GM23338 (cell line): ENCODE measurements around the gene NPAS3. TPM values are rescaled to one million over a fixed set of nuclear protein-coding genes. Genes with fewer than 3 reads are reported as not detected.

ENCODE experiments used
- ATAC-seq: fragments of 200-7000 bp; cut with Tn5 transposase; 3 replicates; pipeline ENCODE4 v1.9.1; 2020
- DNase-seq: peaks from one replicate; pipeline ENCODE4 v3.0.0-alpha.2; 2015; ENCODE audit warnings: low spot score
- H2AFZ ChIP-seq: fragments of 200-600 bp; sonication (generic); 2 replicates; pipeline ENCODE4 v1.8.0; 2016; ENCODE audit warnings: antibody characterized with exemption, mild to moderate bottlenecking, moderate library complexity
- H3F3A ChIP-seq: fragments of 200-600 bp; sonication (generic); replicated peaks from 2 replicates; pipeline ENCODE4 v1.8.0; 2017; ENCODE audit warnings: antibody characterized with exemption, mixed run types, low read depth
- H3K27ac ChIP-seq: fragments of 200-600 bp; sonication (generic); 2 replicates; pipeline ENCODE4 v1.6.1; 2016; ENCODE audit warnings: low read depth
- H3K27me3 ChIP-seq: fragments of 200-600 bp; sonication (generic); 2 replicates; pipeline ENCODE4 v1.8.0; 2016; ENCODE audit warnings: mild to moderate bottlenecking, mixed run types, moderate library complexity; ENCODE audit not compliant: insufficient read depth
- H3K36me3 ChIP-seq: fragments of 200-600 bp; sonication (generic); 2 replicates; pipeline ENCODE4 v1.8.0; 2016; ENCODE audit warnings: mild to moderate bottlenecking; ENCODE audit not compliant: insufficient read depth
- H3K4me1 ChIP-seq: fragments of 200-600 bp; sonication (generic); 2 replicates; pipeline ENCODE4 v1.8.0; 2016; ENCODE audit warnings: mild to moderate bottlenecking, moderate library complexity; ENCODE audit not compliant: insufficient read depth
- H3K4me2 ChIP-seq: fragments of 200-600 bp; sonication (generic); 2 replicates; pipeline ENCODE4 v1.7.1; 2017; ENCODE audit warnings: mixed run types
- H3K4me3 ChIP-seq: fragments of 200-600 bp; sonication (generic); 2 replicates; pipeline ENCODE4 v1.6.1; 2016; ENCODE audit warnings: mixed run types
- H3K79me2 ChIP-seq: fragments of 200-600 bp; sonication (generic); replicated peaks from 2 replicates; pipeline ENCODE4 v1.8.0; 2017; ENCODE audit warnings: mild to moderate bottlenecking; ENCODE audit not compliant: insufficient read depth
- H3K9me2 ChIP-seq: fragments of 200-600 bp; sonication (generic); 2 replicates; pipeline ENCODE4 v1.8.0; 2017; ENCODE audit not compliant: insufficient read depth
- H4K20me1 ChIP-seq: fragments of 200-600 bp; sonication (generic); replicated peaks from 2 replicates; pipeline ENCODE4 v1.8.0; 2017; ENCODE audit warnings: mild to moderate bottlenecking; ENCODE audit not compliant: insufficient read depth
- H3K27ac Mint-ChIP-seq: 2 replicates; pipeline ENCODE4 v1.8.0; 2020; ENCODE audit warnings: inconsistent platforms, mild to moderate bottlenecking, moderate library complexity, mixed read lengths
- H3K27me3 Mint-ChIP-seq: 3 replicates; pipeline ENCODE4 v1.8.0; 2022; ENCODE audit warnings: low read depth, mild to moderate bottlenecking, moderate library complexity, mixed read lengths, inconsistent platforms; ENCODE audit not compliant: insufficient read depth, poor library complexity
- H3K36me3 Mint-ChIP-seq: 3 replicates; pipeline ENCODE4 v1.8.0; 2021; ENCODE audit warnings: low read depth, mild to moderate bottlenecking, inconsistent platforms, moderate library complexity, mixed read lengths
- H3K4me1 Mint-ChIP-seq: 3 replicates; pipeline ENCODE4 v1.8.0; 2020; ENCODE audit warnings: mild to moderate bottlenecking, inconsistent platforms, mixed read lengths
- H3K4me3 Mint-ChIP-seq: 3 replicates; pipeline ENCODE4 v1.8.0; 2021; ENCODE audit warnings: moderate library complexity, mild to moderate bottlenecking, inconsistent platforms, mixed read lengths
- H3K9me3 Mint-ChIP-seq: 3 replicates; pipeline ENCODE4 v1.8.0; 2020; ENCODE audit warnings: moderate library complexity, mild to moderate bottlenecking, inconsistent platforms, mixed read lengths
- CREB1 ChIP-seq: fragments of 250-450 bp; sonication (Bioruptor Pico); IDR thresholded peaks from 2 replicates; pipeline ENCODE4 v1.5.0; 2020; ENCODE audit warnings: low read depth, mild to moderate bottlenecking, moderate library complexity
- EZH2 ChIP-seq: fragments of 200-600 bp; sonication (generic); IDR thresholded peaks from one replicate; pipeline ENCODE4 v1.8.0; 2017; ENCODE audit warnings: antibody characterized with exemption, mild to moderate bottlenecking, low read depth; ENCODE audit not compliant: unreplicated experiment
- EZH2phosphoT487 ChIP-seq: fragments of 200-600 bp; sonication (generic); IDR thresholded peaks from one replicate; pipeline ENCODE4 v1.8.1; 2018; ENCODE audit warnings: antibody characterized with exemption; ENCODE audit not compliant: unreplicated experiment
- JUNB ChIP-seq: IDR thresholded peaks from one replicate; pipeline ENCODE4 v1.6.1; 2016; ENCODE audit warnings: antibody characterized with exemption; ENCODE audit not compliant: unreplicated experiment
- NANOG ChIP-seq: IDR thresholded peaks from 2 replicates; pipeline ENCODE4 v1.6.1; 2016; ENCODE audit warnings: antibody characterized with exemption, borderline replicate concordance
- POLR2AphosphoS5 ChIP-seq: IDR thresholded peaks from 2 replicates; pipeline ENCODE4 v1.6.1; 2016; ENCODE audit warnings: antibody characterized with exemption, low read depth
- STAT1 ChIP-seq: IDR thresholded peaks from one replicate; pipeline ENCODE4 v1.6.1; 2016; ENCODE audit warnings: antibody characterized with exemption; ENCODE audit not compliant: unreplicated experiment
- ZNF114 ChIP-seq: fragments of 250-450 bp; sonication (Bioruptor Pico); IDR thresholded peaks from 2 replicates; pipeline ENCODE4 v1.5.0; 2020; ENCODE audit warnings: mild to moderate bottlenecking, moderate library complexity
- ZNF331 ChIP-seq: fragments of 250-450 bp; sonication (Bioruptor Pico); IDR thresholded peaks from 2 replicates; pipeline ENCODE4 v1.5.0; 2020; ENCODE audit warnings: low read depth, mild to moderate bottlenecking, moderate library complexity
- polyA plus RNA-seq: library from polyadenylated mRNA; unstranded; fragments of >200 nt; fragmentation: Nextera tagmentation; extraction: Ambion mirVana; gene quantifications from 2 replicates; pipeline ENCODE4 v1.2.1, GENCODE V29; 2016
- total RNA-seq: library from RNA; depleted of rRNA; stranded (reverse); fragments of >200 nt; shearing (Covaris generic); gene quantifications from 2 replicates; pipeline ENCODE4 v1.2.3, GENCODE V29; 2014
- TF ChIP-seq, protein P1 (sequence below), 2 experiments: fragments of 200-600 bp in 1 of 2; sonication (generic) in 1 of 2; conservative IDR thresholded peaks; 2 replicates each; pipeline versions ENCODE4 v1.5.1 to v1.6.1; 2016 to 2017; ENCODE audit warnings: antibody characterized with exemption in 2 of 2, low read depth in 2 of 2, mild to moderate bottlenecking in 2 of 2, moderate library complexity in 1 of 2
- TF ChIP-seq, protein P2 (sequence below): IDR thresholded peaks from one replicate; pipeline ENCODE4 v1.6.1; 2018; ENCODE audit warnings: antibody characterized with exemption; ENCODE audit not compliant: unreplicated experiment
- TF ChIP-seq, protein P3 (sequence below): fragments of 250-450 bp; sonication (Bioruptor Pico); IDR thresholded peaks from 2 replicates; pipeline ENCODE4 v1.5.0; 2020; ENCODE audit warnings: mild to moderate bottlenecking, moderate library complexity
- TF ChIP-seq, protein P4 (sequence below): IDR thresholded peaks from 2 replicates; pipeline ENCODE4 v1.6.1; 2016; ENCODE audit warnings: antibody characterized with exemption

Gene NPAS3
- total and polyA plus RNA-seq, 2 experiments from 2014 or later = 0.17 to 0.19 TPM

DNA sequence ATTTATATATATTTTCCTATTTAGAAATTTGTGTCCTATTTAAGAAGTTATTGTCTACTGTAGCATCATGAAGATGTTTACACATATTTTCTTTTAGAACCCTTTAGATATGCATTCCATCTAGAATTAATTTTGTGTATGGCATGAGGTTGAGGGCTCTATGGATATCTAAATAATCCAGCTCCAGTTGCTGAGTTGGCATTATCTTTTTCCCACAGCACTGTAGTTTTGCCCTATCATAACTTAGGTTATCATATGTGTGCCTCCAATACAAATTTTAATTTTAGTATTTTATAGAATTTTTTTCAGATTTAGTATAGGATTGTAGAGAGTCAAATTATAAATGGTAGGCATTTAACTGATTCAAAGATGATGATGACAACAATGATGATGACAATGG, 159.3 kb downstream of the NPAS3 start:
- Histone ChIP-seq H3K9me2 (no peaks in the 10 kb centered on the region), H3F3A (no peaks in the 10 kb centered on the region), H3K27me3 (no peaks in the 10 kb centered on the region), H3K27ac (no peak overlapping the region), H3K79me2 (no peaks in the 10 kb centered on the region), H3K4me1 (no peaks in the 10 kb centered on the region), H3K4me2 (no peak overlapping the region), H2AFZ (no peak overlapping the region), H3K4me3 (no peak overlapping the region), H3K36me3 (no peaks in the 10 kb centered on the region), H4K20me1 (no peaks in the 10 kb centered on the region)
- no peak for DNase-seq
- Mint-ChIP-seq H3K4me1 (no peaks in the 10 kb centered on the region), H3K36me3 (no peaks in the 10 kb centered on the region), H3K27me3 (no peaks in the 10 kb centered on the region), H3K4me3 (no peak overlapping the region), H3K9me3 (peaks cover 7% of the 10 kb centered on the region; the same call in 2 of the 3 replicates), H3K27ac (no peak overlapping the region)
- TF ChIP-seq, protein P1, sequence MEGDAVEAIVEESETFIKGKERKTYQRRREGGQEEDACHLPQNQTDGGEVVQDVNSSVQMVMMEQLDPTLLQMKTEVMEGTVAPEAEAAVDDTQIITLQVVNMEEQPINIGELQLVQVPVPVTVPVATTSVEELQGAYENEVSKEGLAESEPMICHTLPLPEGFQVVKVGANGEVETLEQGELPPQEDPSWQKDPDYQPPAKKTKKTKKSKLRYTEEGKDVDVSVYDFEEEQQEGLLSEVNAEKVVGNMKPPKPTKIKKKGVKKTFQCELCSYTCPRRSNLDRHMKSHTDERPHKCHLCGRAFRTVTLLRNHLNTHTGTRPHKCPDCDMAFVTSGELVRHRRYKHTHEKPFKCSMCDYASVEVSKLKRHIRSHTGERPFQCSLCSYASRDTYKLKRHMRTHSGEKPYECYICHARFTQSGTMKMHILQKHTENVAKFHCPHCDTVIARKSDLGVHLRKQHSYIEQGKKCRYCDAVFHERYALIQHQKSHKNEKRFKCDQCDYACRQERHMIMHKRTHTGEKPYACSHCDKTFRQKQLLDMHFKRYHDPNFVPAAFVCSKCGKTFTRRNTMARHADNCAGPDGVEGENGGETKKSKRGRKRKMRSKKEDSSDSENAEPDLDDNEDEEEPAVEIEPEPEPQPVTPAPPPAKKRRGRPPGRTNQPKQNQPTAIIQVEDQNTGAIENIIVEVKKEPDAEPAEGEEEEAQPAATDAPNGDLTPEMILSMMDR (conservative IDR thresholded peaks at IDR 0.05; ENCODE audit: low read depth in 2 of 2) = no peak
- TF ChIP-seq, protein P2, sequence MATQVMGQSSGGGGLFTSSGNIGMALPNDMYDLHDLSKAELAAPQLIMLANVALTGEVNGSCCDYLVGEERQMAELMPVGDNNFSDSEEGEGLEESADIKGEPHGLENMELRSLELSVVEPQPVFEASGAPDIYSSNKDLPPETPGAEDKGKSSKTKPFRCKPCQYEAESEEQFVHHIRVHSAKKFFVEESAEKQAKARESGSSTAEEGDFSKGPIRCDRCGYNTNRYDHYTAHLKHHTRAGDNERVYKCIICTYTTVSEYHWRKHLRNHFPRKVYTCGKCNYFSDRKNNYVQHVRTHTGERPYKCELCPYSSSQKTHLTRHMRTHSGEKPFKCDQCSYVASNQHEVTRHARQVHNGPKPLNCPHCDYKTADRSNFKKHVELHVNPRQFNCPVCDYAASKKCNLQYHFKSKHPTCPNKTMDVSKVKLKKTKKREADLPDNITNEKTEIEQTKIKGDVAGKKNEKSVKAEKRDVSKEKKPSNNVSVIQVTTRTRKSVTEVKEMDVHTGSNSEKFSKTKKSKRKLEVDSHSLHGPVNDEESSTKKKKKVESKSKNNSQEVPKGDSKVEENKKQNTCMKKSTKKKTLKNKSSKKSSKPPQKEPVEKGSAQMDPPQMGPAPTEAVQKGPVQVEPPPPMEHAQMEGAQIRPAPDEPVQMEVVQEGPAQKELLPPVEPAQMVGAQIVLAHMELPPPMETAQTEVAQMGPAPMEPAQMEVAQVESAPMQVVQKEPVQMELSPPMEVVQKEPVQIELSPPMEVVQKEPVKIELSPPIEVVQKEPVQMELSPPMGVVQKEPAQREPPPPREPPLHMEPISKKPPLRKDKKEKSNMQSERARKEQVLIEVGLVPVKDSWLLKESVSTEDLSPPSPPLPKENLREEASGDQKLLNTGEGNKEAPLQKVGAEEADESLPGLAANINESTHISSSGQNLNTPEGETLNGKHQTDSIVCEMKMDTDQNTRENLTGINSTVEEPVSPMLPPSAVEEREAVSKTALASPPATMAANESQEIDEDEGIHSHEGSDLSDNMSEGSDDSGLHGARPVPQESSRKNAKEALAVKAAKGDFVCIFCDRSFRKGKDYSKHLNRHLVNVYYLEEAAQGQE = no peak
- TF ChIP-seq ZNF331 (CRISPR knock-in tag) (no peak), STAT1 (no peak), JUNB (no peak), EZH2phosphoT487 (no peak), NANOG (no peak), EZH2 (no peak), POLR2AphosphoS5 (no peak), ZNF114 (CRISPR knock-in tag) (no peak), CREB1 (CRISPR knock-in tag) (no peak)
- TF ChIP-seq, protein P3, sequence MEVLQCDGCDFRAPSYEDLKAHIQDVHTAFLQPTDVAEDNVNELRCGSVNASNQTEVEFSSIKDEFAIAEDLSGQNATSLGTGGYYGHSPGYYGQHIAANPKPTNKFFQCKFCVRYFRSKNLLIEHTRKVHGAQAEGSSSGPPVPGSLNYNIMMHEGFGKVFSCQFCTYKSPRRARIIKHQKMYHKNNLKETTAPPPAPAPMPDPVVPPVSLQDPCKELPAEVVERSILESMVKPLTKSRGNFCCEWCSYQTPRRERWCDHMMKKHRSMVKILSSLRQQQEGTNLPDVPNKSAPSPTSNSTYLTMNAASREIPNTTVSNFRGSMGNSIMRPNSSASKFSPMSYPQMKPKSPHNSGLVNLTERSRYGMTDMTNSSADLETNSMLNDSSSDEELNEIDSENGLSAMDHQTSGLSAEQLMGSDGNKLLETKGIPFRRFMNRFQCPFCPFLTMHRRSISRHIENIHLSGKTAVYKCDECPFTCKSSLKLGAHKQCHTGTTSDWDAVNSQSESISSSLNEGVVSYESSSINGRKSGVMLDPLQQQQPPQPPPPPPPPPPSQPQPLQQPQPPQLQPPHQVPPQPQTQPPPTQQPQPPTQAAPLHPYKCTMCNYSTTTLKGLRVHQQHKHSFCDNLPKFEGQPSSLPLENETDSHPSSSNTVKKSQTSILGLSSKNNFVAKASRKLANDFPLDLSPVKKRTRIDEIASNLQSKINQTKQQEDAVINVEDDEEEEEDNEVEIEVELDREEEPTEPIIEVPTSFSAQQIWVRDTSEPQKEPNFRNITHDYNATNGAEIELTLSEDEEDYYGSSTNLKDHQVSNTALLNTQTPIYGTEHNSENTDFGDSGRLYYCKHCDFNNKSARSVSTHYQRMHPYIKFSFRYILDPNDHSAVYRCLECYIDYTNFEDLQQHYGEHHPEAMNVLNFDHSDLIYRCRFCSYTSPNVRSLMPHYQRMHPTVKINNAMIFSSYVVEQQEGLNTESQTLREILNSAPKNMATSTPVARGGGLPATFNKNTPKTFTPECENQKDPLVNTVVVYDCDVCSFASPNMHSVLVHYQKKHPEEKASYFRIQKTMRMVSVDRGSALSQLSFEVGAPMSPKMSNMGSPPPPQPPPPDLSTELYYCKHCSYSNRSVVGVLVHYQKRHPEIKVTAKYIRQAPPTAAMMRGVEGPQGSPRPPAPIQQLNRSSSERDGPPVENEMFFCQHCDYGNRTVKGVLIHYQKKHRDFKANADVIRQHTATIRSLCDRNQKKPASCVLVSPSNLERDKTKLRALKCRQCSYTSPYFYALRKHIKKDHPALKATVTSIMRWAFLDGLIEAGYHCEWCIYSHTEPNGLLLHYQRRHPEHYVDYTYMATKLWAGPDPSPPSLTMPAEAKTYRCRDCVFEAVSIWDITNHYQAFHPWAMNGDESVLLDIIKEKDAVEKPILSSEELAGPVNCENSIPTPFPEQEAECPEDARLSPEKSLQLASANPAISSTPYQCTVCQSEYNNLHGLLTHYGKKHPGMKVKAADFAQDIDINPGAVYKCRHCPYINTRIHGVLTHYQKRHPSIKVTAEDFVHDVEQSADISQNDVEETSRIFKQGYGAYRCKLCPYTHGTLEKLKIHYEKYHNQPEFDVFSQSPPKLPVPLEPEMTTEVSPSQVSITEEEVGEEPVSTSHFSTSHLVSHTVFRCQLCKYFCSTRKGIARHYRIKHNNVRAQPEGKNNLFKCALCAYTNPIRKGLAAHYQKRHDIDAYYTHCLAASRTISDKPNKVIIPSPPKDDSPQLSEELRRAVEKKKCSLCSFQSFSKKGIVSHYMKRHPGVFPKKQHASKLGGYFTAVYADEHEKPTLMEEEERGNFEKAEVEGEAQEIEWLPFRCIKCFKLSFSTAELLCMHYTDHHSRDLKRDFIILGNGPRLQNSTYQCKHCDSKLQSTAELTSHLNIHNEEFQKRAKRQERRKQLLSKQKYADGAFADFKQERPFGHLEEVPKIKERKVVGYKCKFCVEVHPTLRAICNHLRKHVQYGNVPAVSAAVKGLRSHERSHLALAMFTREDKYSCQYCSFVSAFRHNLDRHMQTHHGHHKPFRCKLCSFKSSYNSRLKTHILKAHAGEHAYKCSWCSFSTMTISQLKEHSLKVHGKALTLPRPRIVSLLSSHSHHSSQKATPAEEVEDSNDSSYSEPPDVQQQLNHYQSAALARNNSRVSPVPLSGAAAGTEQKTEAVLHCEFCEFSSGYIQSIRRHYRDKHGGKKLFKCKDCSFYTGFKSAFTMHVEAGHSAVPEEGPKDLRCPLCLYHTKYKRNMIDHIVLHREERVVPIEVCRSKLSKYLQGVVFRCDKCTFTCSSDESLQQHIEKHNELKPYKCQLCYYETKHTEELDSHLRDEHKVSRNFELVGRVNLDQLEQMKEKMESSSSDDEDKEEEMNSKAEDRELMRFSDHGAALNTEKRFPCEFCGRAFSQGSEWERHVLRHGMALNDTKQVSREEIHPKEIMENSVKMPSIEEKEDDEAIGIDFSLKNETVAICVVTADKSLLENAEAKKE (CRISPR knock-in tag) = no peak
- TF ChIP-seq, protein P4, sequence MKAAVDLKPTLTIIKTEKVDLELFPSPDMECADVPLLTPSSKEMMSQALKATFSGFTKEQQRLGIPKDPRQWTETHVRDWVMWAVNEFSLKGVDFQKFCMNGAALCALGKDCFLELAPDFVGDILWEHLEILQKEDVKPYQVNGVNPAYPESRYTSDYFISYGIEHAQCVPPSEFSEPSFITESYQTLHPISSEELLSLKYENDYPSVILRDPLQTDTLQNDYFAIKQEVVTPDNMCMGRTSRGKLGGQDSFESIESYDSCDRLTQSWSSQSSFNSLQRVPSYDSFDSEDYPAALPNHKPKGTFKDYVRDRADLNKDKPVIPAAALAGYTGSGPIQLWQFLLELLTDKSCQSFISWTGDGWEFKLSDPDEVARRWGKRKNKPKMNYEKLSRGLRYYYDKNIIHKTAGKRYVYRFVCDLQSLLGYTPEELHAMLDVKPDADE = no peak
- no peak for ATAC-seq
